ENCODE results near the gene NPHP4. TPM values are rescaled to one million over a fixed set of nuclear protein-coding genes. Genes with fewer than 3 reads are reported as not detected.

Gene NPHP4
- total and polyA plus RNA-seq, 2 donors (not counting 3 experiments of a cell fraction or from before 2014, with no cell fraction given), result 4.4 to 11.7 TPM

- intact Hi-C loops (cut with micrococcal nuclease) (no loop called here), dilution Hi-C loops (cut with MboI; ENCODE audit: extremely low pct_ligation_motif_present, low sequenced_read_pairs) (no loop called here)
- DNase-seq (ENCODE audit: low read depth, low spot score), result no peak
- no peaks in the 10 kb centered on the region for H4K20me1 ChIP-seq (replicated peaks; ENCODE audit: control insufficient read depth, extremely low read depth, insufficient read depth, low read length)
- BruUV-seq (replicated peaks), result no TSS peak
- POLR2A ChIA-PET, result no interaction called here
- TF ChIP-seq POLR2AphosphoS5 (IDR thresholded peaks at IDR 0.05; ENCODE audit: insufficient read depth, low read depth, low read length) (no peak), CTCF (IDR thresholded peaks at IDR 0.05; ENCODE audit: extremely low read depth in 1 of 2, insufficient read depth in 1 of 2, low read depth in 1 of 2, low read length in 2 of 2) (no peak), POLR2A (IDR thresholded peaks at IDR 0.05; ENCODE audit: low read depth, low read length) (no peak), EZH2 (IDR thresholded peaks at IDR 0.05; ENCODE audit: borderline replicate concordance, low read depth, low read length, severe bottlenecking) (no peak), MYC (IDR thresholded peaks at IDR 0.05; ENCODE audit: low read depth, low read length) (no peak), FOS (IDR thresholded peaks at IDR 0.05; ENCODE audit: borderline replicate concordance, insufficient read depth, low read length) (no peak), JUN (IDR thresholded peaks at IDR 0.05; ENCODE audit: borderline replicate concordance, insufficient read depth, insufficient read length, low read depth) (no peak)
- H3K9ac ChIP-seq (replicated peaks; ENCODE audit: extremely low read depth, insufficient read depth, low read length), result no peak overlapping the region
- H3K79me2 ChIP-seq (ENCODE audit: control insufficient read depth, insufficient read depth, low read length), result no peaks in the 10 kb centered on the region
- H3K9me1 ChIP-seq (replicated peaks; ENCODE audit: control insufficient read depth, extremely low read depth, insufficient read depth, low read length), result no peaks in the 10 kb centered on the region
- no peaks in the 10 kb centered on the region for H3K9me3 ChIP-seq (replicated peaks; ENCODE audit: control insufficient read depth, insufficient read depth, low read length)
- H3K4me2 ChIP-seq (ENCODE audit: insufficient read depth, low read length), result no peak overlapping the region
- no peaks in the 10 kb centered on the region for H3K36me3 ChIP-seq (ENCODE audit: control insufficient read depth in 2 of 2, extremely low read depth in 1 of 2, insufficient read depth in 2 of 2, low read length in 2 of 2)
- no peaks in the 10 kb centered on the region for H3K4me1 ChIP-seq (ENCODE audit: control insufficient read depth, extremely low read depth, insufficient read depth, low read length)
- no peaks in the 10 kb centered on the region for H3K27me3 ChIP-seq (ENCODE audit: control insufficient read depth in 2 of 2, insufficient read depth in 2 of 2, low read length in 2 of 2)
- no peak overlapping the region for H3K4me3 ChIP-seq (replicated peaks in 1 of 3; ENCODE audit: insufficient read depth in 1 of 3, low read depth in 1 of 3, low read length in 3 of 3)
- H2AFZ ChIP-seq (ENCODE audit: low read depth, low read length), result no peak overlapping the region
- no peak for FAIRE-seq
- CTCF ChIA-PET, result interaction anchor here (2.7 kb wide), 1 partner anchor 394 kb away, joined by 6 read pairs; no protein-coding TSS in a partner anchor
- H3K27ac ChIP-seq (ENCODE audit: insufficient read depth, low read depth, low read length), result no peak overlapping the region
Observed at GRCh38 chr1:5908461-5909375, 83.5 kb downstream of the NPHP4 start.

All from endothelial cell of umbilical vein (primary cell).